Progenitor cell of endocrine pancreas (in vitro differentiated cells): Measurements from ENCODE around the gene IFT81. TPM values are rescaled to one million over a fixed set of nuclear protein-coding genes. Genes with fewer than 3 reads are reported as not detected.

Experiments used
- DNase-seq: peaks from one replicate; pipeline ENCODE4 v3.0.0; 2021; ENCODE audit warnings: low spot score; ENCODE audit not compliant: unreplicated experiment
- H3K27ac Mint-ChIP-seq: 2 replicates; pipeline ENCODE4 v1.8.0; 2021; ENCODE audit warnings: mild to moderate bottlenecking, moderate library complexity, mixed read lengths
- H3K27me3 Mint-ChIP-seq: 2 replicates; pipeline ENCODE4 v1.8.0; 2021; ENCODE audit warnings: mixed read lengths
- H3K36me3 Mint-ChIP-seq: 2 replicates; pipeline ENCODE4 v1.8.0; 2022; ENCODE audit warnings: mixed read lengths; ENCODE audit not compliant: insufficient read depth
- H3K4me1 Mint-ChIP-seq: 2 replicates; pipeline ENCODE4 v1.8.0; 2021; ENCODE audit warnings: low read depth, mixed read lengths
- H3K4me3 Mint-ChIP-seq: 2 replicates; pipeline ENCODE4 v1.8.0; 2021; ENCODE audit warnings: low read depth, mild to moderate bottlenecking, moderate library complexity, mixed read lengths
- H3K9me3 Mint-ChIP-seq: 2 replicates; pipeline ENCODE4 v1.8.0; 2021; ENCODE audit warnings: low read depth, mixed read lengths
- CTCF ChIP-seq: fragments of 200-600 bp; sonication (generic); IDR thresholded peaks from one replicate; pipeline ENCODE4 v1.5.0; 2021; ENCODE audit warnings: antibody characterized with exemption, mild to moderate bottlenecking; ENCODE audit not compliant: unreplicated experiment
- total RNA-seq: library from RNA; stranded (reverse); gene quantifications from 2 replicates; pipeline ENCODE4 v1.2.1, GENCODE V29; 2021

IFT81 gene
- total RNA-seq, 1 donor from 2014 or later, result 48.7 TPM

GRCh38 chr12:110109837-110110535, 14.2 kb upstream of the IFT81 start:
- H3K9me3 Mint-ChIP-seq, result no peaks in the 10 kb centered on the region

GRCh38 chr12:110111476-110112334, 12.5 kb upstream of the IFT81 start:
- H3K36me3 Mint-ChIP-seq, result no peaks in the 10 kb centered on the region
- no peaks in the 10 kb centered on the region for H3K9me3 Mint-ChIP-seq
- no peak for TF ChIP-seq CTCF
- no peak overlapping the region for H3K4me3 Mint-ChIP-seq
- H3K27ac Mint-ChIP-seq, result peak overlapping the region; percentile 31
- peaks cover 21% of the 10 kb centered on the region for H3K4me1 Mint-ChIP-seq
- peaks cover 2% of the 10 kb centered on the region for H3K27me3 Mint-ChIP-seq
- no peak for DNase-seq

More at GRCh38 chr12:110109837-110110535, 14.2 kb upstream of the IFT81 start:
- Mint-ChIP-seq H3K27ac (peak overlapping the region; percentile 95), H3K4me3 (no peak overlapping the region), H3K4me1 (peaks cover 21% of the 10 kb centered on the region), H3K36me3 (no peaks in the 10 kb centered on the region), H3K27me3 (peaks cover 2% of the 10 kb centered on the region)
- no peak for DNase-seq
- no peak for TF ChIP-seq CTCF

- Mint-ChIP-seq H3K36me3 (no peaks in the 10 kb centered on the region), H3K9me3 (no peaks in the 10 kb centered on the region), H3K4me1 (peaks cover 21% of the 10 kb centered on the region), H3K27ac (no peak overlapping the region), H3K27me3 (peaks cover 2% of the 10 kb centered on the region), H3K4me3 (no peak overlapping the region)
- no peak for DNase-seq
- TF ChIP-seq CTCF, result no peak
Measured at GRCh38 chr12:110112335-110112660, 11.9 kb upstream of the IFT81 start.

GRCh38 chr12:110114528-110114937, 9.6 kb upstream of the IFT81 start:
- no peak overlapping the region for H3K4me3 Mint-ChIP-seq
- H3K9me3 Mint-ChIP-seq, result no peaks in the 10 kb centered on the region
- TF ChIP-seq CTCF, result no peak
- H3K27me3 Mint-ChIP-seq, result no peaks in the 10 kb centered on the region
- H3K27ac Mint-ChIP-seq, result no peak overlapping the region
- H3K4me1 Mint-ChIP-seq, result peaks cover 5% of the 10 kb centered on the region
- no peak for DNase-seq
- no peaks in the 10 kb centered on the region for H3K36me3 Mint-ChIP-seq

- no peaks in the 10 kb centered on the region for H3K9me3 Mint-ChIP-seq
- no peaks in the 10 kb centered on the region for H3K27me3 Mint-ChIP-seq
- no peak for DNase-seq
- no peaks in the 10 kb centered on the region for H3K36me3 Mint-ChIP-seq
- TF ChIP-seq CTCF, result no peak
- no peak overlapping the region for H3K27ac Mint-ChIP-seq
- H3K4me3 Mint-ChIP-seq, result no peak overlapping the region
- peaks cover 3% of the 10 kb centered on the region for H3K4me1 Mint-ChIP-seq
Measured at GRCh38 chr12:110115675-110116074, 8.5 kb upstream of the IFT81 start.
